ENCODE data around the gene C1orf198. TPM values are rescaled to one million over a fixed set of nuclear protein-coding genes. Genes with fewer than 3 reads are reported as not detected.

Gene C1orf198
- total RNA-seq, 1 donor from 2014 or later: 168 TPM

GRCh38 chr1:230836793-230837192 lies 31.5 kb downstream of the C1orf198 start:
- DNase-seq (ENCODE audit: low read depth): no peak

DNA sequence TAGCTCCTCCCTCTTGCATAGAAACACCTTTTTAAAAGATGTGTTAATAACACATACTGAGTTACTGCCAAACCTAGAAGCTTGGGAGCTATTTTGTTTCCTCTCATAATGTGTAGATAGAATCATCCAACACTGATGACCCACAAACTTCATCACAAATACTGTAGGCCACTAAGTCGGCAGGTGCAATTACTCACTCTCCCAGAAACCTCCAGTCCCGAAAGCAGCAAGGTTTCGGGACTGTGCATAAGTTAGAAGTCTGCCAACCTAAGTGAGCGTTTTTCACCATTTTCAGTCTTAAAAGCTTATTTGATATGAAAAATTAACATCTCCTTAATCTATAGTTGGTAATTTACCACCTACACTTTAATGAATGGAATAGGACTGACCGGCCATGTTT lies 32.0 kb downstream of the C1orf198 start:
- peak; percentile 35 for DNase-seq (ENCODE audit: low read depth)

GRCh38 chr1:230834292-230834691 lies 34.0 kb downstream of the C1orf198 start:
- DNase-seq (ENCODE audit: low read depth): no peak

DNA sequence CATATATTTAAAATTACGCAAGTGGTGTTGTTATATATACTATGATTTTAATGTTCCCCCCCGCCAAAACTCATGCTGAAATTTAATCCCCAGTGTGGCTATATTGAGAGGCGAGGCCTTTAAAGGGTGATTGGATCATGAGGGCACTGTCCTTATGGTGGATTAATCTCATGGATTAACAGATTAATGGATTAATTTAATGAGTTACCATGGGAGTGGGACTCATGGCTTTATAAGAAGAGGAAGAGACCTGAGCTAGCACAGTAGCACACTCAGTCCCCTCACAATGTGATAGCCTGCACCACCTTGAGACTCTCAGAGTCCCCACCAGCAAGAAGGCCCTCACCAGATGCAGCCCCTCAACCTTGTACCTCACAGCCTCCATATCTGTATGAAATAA lies 34.8 kb downstream of the C1orf198 start:
- DNase-seq (ENCODE audit: low read depth): no peak

GRCh38 chr1:230832476-230832875 lies 35.8 kb downstream of the C1orf198 start:
- no peak for DNase-seq (ENCODE audit: low read depth)

DNA sequence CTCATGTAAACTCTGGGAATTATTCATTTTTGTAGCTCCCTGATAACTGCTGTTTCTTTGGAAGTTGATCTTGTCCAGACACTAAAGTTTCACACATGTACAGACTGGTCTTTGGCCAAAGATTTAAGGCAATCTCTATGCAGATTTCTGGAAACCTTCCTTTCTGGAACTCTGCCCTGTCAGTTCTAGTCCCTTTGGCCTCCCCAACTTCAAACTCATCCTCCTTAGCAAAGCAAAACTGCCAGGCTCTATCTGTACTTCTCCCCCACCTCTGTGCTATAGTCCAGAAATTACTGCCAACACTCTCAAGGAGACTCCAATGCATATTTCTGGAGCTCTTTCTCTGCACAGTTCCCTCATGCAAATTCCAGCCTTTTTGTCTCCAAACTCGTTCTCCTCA lies 36.5 kb downstream of the C1orf198 start:
- DNase-seq (ENCODE audit: low read depth): no peak

DNA sequence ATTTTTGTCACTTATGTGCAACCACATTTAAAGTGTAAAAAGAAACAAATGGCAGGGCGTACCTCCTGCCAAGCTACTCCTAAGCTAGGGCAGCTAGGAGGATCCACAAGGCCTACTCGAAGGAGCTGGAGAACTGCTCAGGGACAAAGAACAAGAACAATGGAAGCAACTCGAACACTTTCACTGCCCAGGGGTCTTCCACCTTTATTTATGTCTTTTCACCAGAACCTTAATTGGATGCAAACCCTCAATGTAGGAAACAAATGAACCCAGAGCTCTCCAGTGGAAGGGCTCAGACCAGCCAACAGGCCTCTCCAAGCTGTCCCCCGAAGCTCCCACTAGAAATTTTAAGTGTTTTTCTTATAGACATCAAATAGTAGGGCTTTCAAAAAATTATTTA lies 39.9 kb downstream of the C1orf198 start:
- no peak for DNase-seq (ENCODE audit: low read depth)

- DNase-seq (ENCODE audit: low read depth): no peak
Observed at GRCh38 chr1:230827801-230828200, 40.5 kb downstream of the C1orf198 start.

- peak; percentile 76 for DNase-seq (ENCODE audit: low read depth)
Observed at GRCh38 chr1:230827081-230827681, 41.1 kb downstream of the C1orf198 start.

- DNase-seq (ENCODE audit: low read depth): peak; percentile 76
Observed at GRCh38 chr1:230826166-230826875, 42.0 kb downstream of the C1orf198 start.

- peak; percentile 44 for DNase-seq (ENCODE audit: low read depth)
Observed at GRCh38 chr1:230825761-230826160, 42.6 kb downstream of the C1orf198 start.

- DNase-seq (ENCODE audit: low read depth): peak; percentile 73
Observed at GRCh38 chr1:230824919-230825721, 43.2 kb downstream of the C1orf198 start.

- DNase-seq (ENCODE audit: low read depth): no peak
Observed at GRCh38 chr1:230824551-230824918, 43.8 kb downstream of the C1orf198 start.

DNA sequence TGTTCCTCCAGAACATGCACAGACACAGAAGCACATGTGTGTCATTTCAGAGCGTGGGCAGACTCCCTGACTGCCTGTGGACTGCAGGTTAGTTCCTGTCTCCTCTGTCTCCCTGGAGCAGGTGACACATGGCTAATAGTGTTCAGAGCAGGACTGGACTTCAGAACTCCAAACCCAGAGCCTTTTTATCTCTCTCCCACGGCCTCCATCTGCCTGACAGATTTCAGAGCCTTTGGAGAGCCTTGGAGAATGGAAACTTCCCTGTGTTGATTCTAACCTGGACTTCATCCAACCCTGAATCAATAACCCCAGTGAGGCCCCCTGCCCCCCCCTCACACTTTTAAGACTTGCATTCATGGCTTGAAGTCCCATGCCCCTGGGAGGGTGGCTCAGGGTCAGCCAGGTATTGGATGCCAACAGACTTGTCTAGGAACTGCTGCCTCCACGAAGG lies 44.4 kb downstream of the C1orf198 start:
- no peak for DNase-seq (ENCODE audit: low read depth)

GRCh38 chr1:230823426-230823825 lies 44.9 kb downstream of the C1orf198 start:
- no peak for DNase-seq (ENCODE audit: low read depth)

DNA sequence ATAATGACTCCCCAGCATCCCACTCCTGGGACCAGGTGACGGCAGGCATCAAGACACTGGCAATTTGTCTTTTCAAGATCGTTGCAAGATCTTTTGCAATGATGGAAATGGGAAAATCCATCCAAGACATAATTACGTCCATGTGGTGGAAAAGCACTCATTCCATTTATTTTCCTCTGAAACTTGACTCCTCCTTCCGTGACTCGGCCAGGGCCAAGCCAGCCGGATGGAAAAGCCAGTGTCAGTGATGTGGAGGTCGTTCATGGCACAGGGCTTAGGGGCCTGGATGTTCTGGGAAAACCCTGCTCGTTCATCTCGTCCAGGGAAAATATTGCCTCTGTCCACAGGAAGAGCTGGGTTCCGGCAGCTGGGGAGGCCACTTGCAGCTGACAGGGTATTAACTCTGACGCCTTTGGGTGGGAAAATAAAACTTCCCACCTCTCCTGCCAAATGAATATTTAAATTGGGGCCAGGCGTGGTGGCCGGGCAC lies 46.2 kb downstream of the C1orf198 start:
- DNase-seq (ENCODE audit: low read depth): no peak

- DNase-seq (ENCODE audit: low read depth): no peak
Observed at GRCh38 chr1:230821346-230821745, 47.0 kb downstream of the C1orf198 start.

DNA sequence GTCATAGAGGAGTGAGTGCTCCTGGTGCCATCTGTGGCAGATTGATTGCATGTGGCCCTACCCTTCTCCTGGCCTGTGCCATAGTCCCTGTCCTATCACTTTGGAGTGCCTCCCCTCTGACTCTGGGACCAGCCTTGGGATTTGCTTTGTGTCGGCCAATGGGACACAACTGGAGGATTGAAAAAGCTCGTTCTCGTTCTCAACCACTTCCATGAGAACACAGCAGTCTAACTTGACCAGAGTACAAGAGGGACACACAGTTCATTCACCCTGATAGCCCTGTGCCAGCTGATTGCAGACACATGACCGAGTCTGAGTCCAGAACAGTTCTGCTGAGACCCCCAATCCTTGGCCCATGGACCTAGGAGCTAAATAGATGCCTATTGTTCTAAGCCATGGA lies 47.8 kb downstream of the C1orf198 start:
- DNase-seq (ENCODE audit: low read depth): no peak

DNA sequence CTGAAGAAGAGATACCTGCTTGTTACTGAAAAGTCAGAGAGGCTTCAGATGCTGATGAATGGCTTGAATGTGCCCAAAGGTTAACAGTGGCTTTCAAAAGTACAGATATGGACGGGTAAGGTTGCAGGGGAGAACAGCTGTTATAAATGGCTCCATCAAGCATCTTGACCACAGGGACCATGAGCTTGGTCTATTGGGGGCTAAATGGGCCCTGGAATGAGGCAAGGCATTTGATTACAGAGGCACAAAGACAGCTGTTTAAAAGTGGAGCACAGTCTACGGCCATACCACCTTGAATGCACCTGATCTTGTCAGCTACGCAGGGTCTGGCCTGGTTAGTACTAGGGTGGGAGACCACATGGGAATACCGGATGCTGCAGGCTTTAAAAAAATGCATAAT lies 48.3 kb downstream of the C1orf198 start:
- DNase-seq (ENCODE audit: low read depth): peak; percentile 30

GRCh38 chr1:230818901-230819300 lies 49.4 kb downstream of the C1orf198 start:
- no peak for DNase-seq (ENCODE audit: low read depth)

DNA sequence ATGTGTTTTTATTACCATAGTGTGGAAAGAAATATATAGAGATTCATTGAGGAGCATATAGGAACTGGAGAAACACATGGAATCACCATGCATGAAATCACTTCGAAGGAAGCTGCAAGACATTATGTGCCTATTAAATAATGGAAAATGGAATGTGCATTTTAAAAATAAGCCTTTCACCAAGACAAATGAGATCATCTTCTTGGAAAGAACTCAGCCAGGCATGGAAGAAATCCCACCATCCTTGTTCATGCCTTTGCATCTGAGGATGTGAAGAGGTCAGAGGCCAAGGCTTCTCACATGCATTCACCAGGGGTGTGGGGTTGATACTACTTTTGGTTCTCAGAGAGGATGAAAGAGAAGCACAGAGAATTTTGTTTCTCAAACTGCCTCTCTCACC lies 50.0 kb downstream of the C1orf198 start:
- DNase-seq (ENCODE audit: low read depth): no peak

DNA sequence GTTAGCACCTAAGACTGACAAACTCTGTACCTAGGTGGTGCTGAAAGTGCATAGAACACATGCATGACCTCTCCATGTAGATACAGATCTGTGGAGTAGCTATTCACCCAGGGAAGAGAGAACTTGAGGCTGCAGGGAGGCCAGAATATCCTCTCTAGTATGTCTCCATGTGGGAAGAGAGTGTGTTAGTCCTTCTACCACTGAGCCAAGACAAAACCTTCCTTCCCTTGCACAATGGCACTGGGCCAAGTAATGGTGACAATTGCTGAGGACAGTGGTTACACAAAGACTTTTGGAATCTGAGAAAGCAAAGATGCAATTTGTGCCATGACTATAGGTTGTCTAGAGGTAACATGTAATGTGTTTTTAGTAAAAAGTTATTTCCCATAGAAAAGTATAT lies 52.3 kb downstream of the C1orf198 start:
- no peak for DNase-seq (ENCODE audit: low read depth)
